Measurements from ENCODE around the gene NLGN1.

- no peak for TF ChIP-seq ELF4 (IDR thresholded peaks at IDR 0.05)
- TF ChIP-seq FOXM1 (IDR thresholded peaks at IDR 0.05; ENCODE audit: borderline replicate concordance): no peak
- TF ChIP-seq LEF1 (IDR thresholded peaks at IDR 0.05; ENCODE audit: borderline replicate concordance): no peak
- TF ChIP-seq SP1 (IDR thresholded peaks at IDR 0.05): no peak
- no peak for TF ChIP-seq NFRKB (IDR thresholded peaks at IDR 0.05)
- TF ChIP-seq ARNT (IDR thresholded peaks at IDR 0.05): no peak
- no peak for TF ChIP-seq SUZ12 (IDR thresholded peaks at IDR 0.05)
- no peak for TF ChIP-seq FOXA1 (IDR thresholded peaks at IDR 0.05)
- TF ChIP-seq L3MBTL2 (conservative IDR thresholded peaks at IDR 0.05): no peak
- no peak for TF ChIP-seq TARDBP (IDR thresholded peaks at IDR 0.05)
- TF ChIP-seq FOXK2 (IDR thresholded peaks at IDR 0.05): no peak
- TF ChIP-seq PKNOX1 (IDR thresholded peaks at IDR 0.05): no peak
- no peak for TF ChIP-seq BHLHE40 (IDR thresholded peaks at IDR 0.05; ENCODE audit: borderline replicate concordance)
- TF ChIP-seq HDGF (IDR thresholded peaks at IDR 0.05; ENCODE audit: borderline replicate concordance): no peak
Measured at GRCh38 chr3:174051191-174051590, 653.6 kb downstream of the NLGN1 start.
